SKM-1 (cell line): ENCODE data around the gene CTDSPL2.
A peak's percentile ranks its signal among the peaks of the same experiment; 100 is the strongest.
"Not testable (repeated sequence)": the region's sequence is repeated elsewhere in the genome, so short reads cannot be mapped to it uniquely, and the experiment has no call there.

Experiments used
- DNase-seq: peaks from one replicate; lab custom pipeline; 2025; ENCODE audit not compliant: unreplicated experiment; lab: John Stamatoyannopoulos, UW

The CTDSPL2 gene

DNA sequence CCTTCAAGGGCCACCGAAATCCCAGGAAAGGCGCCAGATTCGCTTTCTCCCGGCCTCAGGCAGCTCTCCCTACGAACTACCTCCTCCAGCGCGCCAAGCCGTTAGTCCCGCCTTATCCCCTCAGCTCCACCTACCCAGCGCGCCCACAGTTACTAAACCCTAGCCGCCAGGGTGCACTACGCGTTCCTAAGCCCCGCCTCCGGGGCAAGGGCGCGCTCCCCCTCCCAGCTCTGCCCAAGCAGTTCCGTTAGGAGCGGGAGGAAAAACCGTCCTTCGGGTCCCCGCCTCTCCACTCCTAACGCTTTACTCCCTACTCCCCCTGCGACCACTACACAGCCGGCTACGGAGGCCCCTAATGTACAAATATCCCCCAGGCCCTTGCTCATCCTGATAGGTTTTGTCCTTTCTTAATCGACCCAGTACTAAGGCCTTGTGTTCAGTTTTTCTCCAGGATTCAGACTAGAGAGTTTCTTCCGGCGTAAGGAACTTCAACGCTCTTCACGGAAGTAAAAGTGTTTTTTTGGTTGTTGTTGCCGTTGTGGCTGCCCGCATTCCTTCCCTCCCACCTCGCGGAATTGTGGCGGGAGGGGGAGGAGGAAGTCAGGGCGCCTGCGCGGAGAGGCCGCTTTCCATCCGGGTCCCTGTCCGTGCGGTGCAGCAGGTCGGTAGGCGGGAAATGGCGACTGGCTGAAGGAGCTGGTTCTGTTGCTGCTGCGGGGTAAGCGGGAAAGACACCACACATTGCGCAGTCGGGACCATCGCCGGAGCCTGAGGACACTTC, at the start of gene CTDSPL2:
CTDSPL2 (plus strand) TSS at position 655 of the 781 bp plus-strand sequence. CDS start 31,386 bp downstream, outside the sequence.
- peak; percentile 96 for DNase-seq

DNA sequence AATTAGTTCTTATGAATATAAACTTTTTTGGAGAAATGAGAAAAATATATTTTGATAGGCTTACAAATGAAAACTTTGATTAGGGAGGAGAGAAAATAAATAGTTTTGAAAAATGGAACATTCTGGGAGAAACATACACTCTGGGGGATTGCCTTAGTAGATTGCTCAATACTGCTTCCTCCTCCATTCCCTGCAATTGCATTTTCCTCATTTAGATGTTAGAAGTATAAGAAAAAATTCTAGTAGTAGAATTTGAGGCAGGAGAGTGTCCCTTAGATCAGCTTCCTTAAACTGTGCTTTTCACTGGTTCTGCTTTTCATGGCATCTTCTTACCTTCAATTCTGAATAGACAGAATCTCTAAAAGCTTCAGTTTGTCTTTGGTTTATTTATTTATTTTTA, 46.2 kb upstream of the CTDSPL2 start:
- DNase-seq, result peak; percentile 29

DNA sequence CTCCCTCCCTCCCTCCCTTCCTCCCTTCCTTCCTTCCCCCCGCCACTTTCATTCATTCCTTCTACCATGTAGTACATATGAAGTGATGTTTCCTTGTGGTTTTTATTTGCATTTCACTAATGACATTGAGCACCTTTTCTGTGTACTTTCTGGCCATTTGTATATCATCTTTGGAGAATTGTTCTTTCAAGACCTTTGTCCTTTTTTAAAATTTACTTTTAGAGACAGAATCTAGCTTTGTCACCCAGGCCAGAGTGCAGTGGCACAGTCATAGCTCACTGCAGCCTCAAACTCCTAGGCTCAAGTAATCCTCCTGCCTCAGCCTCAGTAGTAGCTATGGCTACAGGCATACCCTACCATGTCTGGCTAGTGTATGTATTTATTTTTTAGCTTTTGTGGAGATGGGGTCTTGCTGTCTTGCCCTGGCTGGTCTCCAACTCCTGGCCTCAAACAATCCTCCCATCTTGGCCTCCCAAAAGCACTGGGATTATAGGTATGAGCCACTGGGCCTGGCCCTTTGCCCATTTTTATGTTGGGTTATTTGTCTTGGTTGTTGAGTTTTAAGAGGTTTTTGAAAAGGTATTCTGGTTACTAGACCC, 42.0 kb upstream of the CTDSPL2 start:
- no peak for DNase-seq

DNA sequence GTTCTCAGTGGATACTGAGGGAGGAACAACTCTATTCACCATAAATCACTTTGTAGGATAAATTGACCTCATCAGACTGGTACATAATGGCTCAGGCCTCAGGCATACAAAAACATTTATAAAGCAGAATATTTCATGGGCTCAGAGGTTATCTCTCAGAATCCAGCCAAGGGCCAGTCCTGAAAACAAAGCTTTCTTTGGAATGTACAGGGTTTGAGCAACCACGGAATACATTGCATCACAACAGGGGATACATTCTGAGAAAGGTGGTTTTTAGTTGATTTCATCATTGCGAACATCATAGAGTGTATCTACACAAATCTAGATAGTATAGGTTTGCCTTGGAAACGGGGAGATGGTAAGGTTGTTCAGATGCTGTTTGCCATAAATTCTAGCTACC, 33.4 kb upstream of the CTDSPL2 start:
- DNase-seq, result no peak

DNA sequence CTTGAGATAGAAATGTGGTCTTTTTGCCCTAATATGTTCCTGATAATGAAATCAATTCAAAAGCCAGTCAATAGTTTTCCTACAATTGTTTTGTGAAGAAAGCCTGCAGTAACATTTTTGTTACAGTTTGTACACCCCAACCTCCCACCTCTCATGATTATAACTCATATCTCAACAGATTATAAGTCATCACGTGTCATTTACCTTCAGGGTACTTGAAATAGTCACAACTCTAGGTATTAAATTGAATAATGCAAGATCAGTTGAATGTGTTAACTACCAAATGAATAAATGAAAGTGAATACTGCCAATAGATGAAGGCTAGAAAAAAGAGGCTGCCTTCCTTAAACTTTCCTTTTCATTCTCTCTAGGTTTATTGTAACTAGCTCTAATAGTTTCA, 32.9 kb upstream of the CTDSPL2 start:
- DNase-seq, result no peak

DNA sequence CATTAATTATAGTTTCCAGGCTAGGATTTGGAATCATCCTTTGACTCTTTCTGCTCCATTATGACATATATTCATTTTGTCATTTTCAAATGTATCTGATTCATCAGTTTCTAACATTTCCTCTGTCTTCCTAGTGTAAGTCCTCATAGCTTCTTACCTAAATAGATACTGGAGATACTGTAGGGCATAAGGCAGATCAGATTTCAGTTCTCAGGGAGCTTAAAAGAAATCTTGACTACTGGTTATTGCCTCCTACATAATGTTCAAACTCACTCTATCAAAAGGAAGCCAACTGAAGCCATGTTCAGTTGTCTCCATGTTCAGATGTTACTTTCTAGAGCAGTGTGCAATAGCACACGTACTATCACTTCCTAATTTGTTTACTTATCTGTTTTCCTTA, 29.6 kb upstream of the CTDSPL2 start:
- no peak for DNase-seq

DNA sequence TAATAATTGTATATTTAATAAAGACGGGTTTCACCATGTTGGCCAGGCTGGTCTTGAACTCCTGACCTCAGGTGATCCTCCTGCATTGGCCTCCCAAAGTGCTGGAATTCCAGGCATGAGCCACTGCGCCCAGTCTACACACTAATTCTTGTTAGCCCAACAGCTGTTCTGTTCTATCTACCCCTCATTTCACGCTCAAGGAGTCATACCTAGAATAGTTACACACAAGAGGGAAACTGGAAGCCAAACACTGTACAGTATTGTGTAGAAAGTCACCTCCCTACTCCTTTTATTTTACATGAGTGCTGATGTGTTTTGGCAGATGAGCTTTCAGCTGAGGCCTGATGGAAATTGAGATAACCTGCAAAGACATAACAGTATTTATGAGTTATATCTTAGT, 13.4 kb upstream of the CTDSPL2 start:
- DNase-seq, result no peak

DNA sequence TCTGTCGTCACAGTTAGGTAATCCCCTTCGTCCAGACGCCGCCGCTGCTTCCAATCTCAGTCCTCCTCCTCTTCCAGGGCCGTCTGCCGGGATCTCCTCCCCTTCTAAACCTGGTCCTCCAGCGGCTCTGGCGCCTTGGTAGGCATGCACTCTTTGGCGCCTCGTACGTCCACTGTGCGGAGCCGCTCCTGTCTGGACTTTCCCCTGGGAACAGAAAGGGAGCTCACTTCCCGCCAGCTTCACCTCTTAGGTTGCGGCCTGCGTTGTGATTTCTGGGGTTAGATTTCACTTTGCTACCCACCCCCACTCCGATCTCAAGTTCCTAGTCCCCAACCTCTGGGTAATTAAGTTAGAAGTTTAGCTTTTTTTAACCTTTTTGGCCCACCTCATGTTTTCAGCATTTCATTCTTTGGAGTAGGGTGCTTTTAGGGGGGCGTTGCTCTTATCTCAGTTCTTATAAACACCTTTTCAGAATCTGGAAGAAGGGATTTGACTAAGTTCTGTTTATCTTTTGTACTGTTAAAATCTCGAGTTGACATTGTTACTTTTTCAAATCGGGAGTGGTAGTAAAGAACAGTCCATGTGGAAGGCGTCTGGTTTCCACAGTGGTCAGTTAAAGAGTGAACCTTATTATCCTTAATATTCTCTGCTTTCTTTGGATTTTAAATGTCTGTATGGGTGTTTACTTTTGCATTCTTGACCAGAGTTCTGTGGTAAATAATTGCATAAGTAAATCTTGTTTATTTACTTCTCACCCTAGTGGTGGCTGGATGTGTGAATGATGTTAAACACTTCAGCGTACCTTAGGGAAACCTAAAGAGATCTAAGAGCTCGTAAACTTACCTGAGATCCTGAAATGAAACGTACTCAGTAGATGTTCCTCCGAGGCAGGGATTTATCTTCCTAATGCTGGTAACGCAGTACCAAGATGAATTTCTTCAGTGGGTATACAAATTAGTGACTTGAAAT, 611 bp downstream of the CTDSPL2 start:
- no peak for DNase-seq

DNA sequence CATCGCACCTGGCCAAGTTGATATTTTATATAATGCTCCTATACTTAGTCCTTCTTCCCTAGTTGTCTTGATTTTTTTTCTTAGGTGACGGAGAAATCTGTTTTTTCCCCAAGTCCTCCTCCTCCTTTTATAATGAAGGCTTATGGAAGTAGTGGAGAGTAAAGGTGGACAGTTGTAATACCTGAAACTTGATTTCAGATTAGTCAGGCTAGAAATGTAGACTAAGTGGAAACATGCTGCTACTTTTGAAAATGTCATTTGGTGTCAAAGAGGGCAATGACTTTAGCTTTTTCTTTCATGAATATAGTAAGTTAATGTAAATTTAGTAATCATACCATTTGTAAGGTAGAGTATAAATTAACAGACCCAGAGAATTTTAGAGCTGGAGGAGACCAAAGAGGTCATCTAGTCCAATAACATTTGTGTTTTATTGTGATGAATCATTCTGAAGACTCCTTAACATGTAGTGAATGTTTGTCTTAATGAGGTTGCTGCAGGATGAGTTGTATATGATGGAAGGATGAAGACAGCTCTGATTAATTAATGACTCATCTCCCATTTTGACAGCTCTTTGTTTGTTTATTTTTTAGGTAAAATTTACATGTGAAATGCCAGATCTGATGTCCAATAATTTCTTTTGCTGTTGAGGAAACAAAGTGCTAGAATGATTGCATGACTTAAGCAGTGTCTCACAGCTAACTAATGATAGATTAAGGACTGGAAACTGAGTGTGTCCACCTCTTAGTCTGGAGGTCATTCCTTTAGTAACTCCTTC, 8.7 kb downstream of the CTDSPL2 start:
- no peak for DNase-seq

DNA sequence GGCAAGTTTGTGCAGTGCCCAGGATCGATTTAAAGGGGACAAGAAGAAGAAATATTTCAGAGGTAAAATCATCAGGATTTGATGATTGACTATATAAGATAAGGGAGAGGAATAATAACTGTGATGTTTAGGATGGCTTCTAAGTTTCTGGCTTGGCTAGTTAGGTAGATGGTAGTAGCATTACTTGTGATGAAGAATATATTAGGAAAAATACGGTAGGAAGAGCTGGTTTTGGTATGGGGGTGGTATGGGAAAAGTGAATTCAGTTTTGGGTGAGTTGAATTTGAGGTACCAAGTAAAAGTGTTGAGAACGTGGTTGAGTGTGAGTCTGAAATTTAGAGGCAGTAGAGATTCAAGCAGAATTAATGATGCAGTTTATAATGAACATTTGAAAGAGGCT, 11.0 kb downstream of the CTDSPL2 start:
- DNase-seq, result no peak

DNA sequence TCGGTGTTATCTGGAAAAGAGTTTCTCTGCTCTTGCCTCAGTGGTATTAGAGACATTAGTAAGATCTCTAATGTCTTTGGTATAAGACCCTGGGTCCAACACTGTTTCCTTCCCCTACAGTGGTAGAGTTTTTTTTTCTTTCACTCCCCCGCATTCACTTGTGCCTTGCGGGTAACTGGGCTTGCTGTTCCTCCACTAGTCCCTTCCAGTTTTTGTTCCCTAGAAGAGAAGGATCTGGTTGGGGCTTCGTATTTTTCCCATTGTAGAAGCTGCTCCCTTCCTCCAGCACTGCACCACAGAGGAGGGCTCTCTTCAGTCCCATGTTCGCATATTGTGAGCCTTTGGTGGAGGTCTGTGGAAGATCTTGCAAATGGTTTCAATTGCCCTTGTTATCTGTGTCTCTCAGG, 13.7 kb downstream of the CTDSPL2 start:
- no peak for DNase-seq

DNA sequence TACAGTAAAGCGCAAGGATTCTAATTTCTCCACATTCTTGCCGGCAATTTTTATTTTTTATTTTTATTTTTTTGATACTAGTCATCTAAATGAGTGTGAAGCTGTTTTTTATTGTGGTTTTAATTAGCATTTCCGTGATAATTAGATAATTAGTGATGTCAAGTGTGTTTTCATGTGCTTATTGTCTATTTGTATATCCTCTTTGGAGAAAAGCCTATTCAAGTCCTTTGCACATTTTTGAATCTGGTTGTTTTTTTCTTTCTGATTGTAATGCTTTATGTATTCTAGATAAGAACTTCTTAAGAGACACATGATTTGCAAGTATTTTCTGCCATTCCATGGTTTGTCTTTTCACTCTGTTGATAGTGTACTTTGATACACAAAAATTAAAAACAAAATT, 16.1 kb downstream of the CTDSPL2 start:
- no peak for DNase-seq

DNA sequence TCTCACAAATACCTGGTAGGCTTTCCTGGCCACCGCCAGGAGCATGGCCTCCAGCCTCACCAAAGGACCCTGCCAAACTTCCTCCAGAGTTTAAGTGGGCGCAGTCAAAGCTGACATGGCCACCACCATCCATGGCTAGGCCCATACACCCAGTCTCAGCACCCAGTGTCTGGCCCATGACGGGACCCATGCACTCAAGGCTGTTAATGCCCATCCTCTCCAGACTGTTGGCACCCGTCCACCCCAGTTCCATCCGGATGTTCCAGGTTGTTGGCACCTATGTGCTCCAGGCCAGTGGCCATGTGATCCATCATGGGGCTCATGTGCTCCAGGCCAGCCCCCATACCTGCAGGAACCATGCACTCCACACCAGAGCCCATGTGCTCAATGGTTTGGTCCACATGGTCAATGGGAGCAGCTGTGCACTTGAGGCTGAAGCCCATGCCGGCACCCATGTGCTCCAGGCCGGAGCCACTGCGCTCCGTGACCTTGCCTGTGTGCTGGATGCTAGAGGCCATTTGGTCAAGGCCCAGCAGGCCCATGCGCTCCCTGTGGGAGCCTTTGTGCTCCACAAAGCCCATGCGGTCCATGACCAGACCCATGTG, 20.4 kb downstream of the CTDSPL2 start:
- no peak for DNase-seq

DNA sequence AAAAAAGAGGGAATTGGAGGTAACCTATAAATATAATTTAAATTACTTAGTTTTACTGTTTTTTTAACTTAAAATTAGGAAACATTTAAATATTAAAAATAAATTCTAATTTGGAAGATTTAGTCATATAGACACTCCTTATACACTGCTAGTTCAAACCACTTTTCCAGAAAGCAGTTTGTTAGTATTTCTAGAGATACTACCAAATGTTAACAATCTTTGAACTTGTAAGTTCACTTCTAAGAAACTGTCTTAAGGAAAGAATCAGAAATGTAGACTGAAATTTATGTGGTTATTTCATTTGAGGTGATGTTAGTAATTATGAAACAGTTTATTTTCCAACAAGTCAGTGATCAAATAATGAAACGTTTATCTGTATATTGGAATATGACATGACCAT, 22.7 kb downstream of the CTDSPL2 start:
- DNase-seq, result no peak

DNA sequence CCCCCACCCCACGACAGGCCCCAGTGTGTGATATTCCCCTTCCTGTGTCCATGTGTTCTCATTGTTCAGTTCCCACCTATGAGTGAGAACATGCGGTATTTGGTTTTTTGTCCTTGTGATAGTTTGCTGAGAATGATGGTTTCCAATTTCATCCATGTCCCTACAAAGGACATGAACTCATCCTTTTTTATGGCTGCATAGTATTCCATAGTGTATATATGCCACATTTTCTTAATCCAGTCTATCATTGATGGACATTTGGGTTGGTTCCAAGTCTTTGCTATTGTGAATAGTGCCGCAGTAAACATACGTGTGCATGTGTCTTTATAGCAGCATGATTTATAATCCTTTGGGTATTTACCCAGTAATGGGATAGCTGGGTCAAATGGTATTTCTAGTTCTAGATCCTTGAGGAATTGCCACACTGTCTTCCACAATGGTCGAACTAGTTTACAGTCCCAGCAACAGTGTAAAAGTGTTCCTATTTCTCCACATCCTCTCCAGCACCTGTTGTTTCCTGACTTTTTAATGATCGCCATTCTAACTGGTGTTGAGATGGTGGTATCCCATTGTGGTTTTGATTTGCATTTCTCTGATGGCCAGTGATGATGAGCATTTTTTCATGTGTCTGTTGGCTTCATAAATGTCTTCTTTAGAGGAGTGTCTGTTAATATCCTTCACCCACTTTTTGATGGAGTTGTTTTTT, 26.3 kb downstream of the CTDSPL2 start:
- DNase-seq, result not testable (repeated sequence)

DNA sequence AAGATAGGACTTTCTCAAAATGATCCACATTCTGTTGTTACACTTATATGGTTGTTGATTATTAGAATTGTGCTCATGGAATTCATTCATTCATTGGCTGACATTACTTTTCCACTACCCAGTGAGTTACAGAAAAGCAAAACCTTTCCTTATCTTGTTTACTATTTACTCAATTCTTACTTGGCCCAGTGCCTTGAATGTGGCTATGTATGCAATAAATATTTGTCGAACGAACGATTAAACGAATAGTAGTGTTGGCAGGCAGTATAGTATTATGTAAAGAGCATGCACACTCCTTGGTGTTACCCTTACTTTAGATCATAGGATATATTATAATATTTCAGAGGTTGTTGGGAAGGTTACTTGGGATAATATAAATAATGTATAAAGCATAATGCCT, 31.0 kb downstream of the CTDSPL2 start:
- DNase-seq, result no peak

DNA sequence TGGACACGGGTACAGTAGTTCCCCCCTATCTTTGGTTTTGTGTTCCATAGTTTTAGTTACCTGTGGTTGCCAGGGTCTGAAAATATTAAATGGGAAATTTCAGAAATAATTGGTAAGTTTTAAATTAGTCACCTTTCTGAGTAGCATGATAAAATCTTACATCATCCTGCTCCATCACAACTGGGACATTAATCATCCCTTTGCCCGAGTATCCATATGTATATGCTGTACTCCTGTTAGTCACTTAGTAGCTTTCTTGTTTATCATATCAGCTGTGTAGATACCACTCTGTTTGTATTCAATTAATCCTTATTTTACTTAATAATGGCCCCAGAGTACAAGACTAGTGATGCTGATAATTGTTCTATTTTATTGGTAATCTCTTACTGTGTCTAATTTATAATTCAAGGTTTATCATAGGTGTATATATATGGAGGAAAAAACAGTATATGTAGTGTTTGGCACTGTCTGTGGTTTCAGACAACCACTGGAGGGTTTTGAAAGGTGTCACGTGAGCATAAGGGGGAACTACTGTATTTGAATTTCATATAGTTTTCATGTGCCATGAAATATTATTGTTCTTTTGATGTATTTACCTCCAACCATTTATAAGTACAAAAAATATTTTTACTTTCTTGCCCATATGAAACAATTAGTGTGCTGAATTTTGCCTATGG, 41.4 kb downstream of the CTDSPL2 start:
- DNase-seq, result no peak

DNA sequence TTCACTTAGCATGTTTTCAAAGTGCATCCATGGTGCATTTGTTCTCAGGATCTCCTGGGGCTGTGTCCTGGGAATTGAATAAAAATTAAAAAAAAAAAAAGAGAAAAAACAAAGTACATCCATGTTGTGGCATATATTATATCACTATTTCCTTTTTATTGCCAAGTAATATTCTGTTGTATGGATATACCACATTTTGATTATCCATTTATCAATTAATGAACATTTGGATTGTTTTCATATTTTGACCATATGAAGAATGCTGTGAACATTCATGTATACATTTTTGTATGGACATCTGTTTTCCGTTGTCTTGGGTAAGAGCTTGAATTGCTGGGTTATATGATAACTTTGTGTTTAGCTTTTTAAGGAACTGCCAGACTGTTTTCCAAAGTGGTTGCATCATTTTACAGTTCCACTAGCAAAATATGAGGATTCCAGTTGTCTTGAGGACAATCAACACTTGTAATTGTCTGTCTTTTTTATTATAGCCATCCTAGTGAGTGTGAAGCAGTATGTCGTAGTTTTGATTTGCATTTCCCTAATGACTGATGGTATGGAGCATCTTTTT, 44.5 kb downstream of the CTDSPL2 start:
- no peak for DNase-seq

DNA sequence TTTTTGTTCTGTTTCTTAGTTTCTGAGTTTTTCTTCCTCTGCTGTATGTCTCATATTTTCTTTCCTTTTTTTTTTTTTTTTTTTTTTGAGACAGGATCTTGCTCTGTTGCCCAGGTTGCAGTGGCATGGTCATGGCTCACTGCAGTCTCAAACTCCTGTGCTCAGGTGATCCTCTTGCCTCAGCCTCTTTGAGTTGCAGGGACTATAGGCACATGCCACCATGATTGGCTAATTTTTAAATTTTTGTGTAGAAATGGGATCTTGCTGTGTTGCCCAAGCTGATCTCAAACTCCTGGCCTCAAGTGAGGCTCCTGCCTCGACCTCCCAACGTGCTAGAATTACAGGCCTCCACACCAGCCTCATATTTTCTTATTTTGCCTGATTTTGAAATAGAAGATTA, 51.9 kb downstream of the CTDSPL2 start:
- DNase-seq, result no peak
